Heart left ventricle (tissue), 13 donors: Measurements from ENCODE around the gene TBL1X.

ENCODE experiments used
- CTCF ChIP-seq, 12 donors: fragments of 200-600 bp; sonication (generic) in 4 of 12; IDR thresholded peaks; one replicate each; pipeline versions ENCODE4 v1.5.0 to v1.8.0; 2018 to 2022; ENCODE audit warnings: antibody characterized with exemption in 12 of 12, mild to moderate bottlenecking in 5 of 12
- POLR2A ChIP-seq, 2 donors: fragments of 450-650 bp; IDR thresholded peaks; one replicate each; pipeline ENCODE4 v1.6.1; 2017; ENCODE audit warnings: antibody characterized with exemption in 2 of 2, mild to moderate bottlenecking in 2 of 2, moderate library complexity in 2 of 2
- donor health status: ischemic (EF 13 %, LVEDD 7.1; RV severe dilation, severe dysfunction).
- donor health status: DM: no; HTN: yes; CAD: no.
- donor health status: DM: no; HTN: no; CAD: no.
- donor health status: ischemic (EF 25% LVEDD 6.9; RV normal size, moderate dysfunction).
- donor health status: ischemic (EF 25% LVEDD 5.7; RV mildly dilated, moderate dysfunction).
- donor health status: ischemic (EF 35%, LVEDD 5.7; RV mildly dilated, moderate dysfunction).
- donor health status: nonischemic (EF 11% LVEDD 7.7; RV severe dilation, severe dysfunction).
- donor health status: DM: yes; HTN: yes; CAD: no.
- donor health status: PGD.
- donor health status: ischemic (EF 29% LVEDD 5.4; RV normal size, mild dysfunction).
- donor health status: nonischemic (EF 23%, LVEDD 6.1; RV moderate dilation, normal function).

- no peak for TF ChIP-seq POLR2A (IDR thresholded peaks at IDR 0.05)
- no peak for TF ChIP-seq CTCF (IDR thresholded peaks at IDR 0.05)
Observed at GRCh38 chrX:9700555-9700954, 235.7 kb downstream of the TBL1X start.
